BE2C (cell line): ENCODE data around the gene AMZ1.

Source experiments
- DNase-seq: peaks from one replicate; pipeline ENCODE4 v3.0.0-alpha.2; 2020
- H3K27me3 ChIP-seq: fragments of 250-450 bp; sonication (Bioruptor Pico); 2 replicates; pipeline ENCODE4 v1.5.1; 2020; ENCODE audit warnings: mild to moderate bottlenecking
- H3K36me3 ChIP-seq: fragments of 250-450 bp; sonication (Bioruptor Pico); 2 replicates; pipeline ENCODE4 v1.5.1; 2020; ENCODE audit warnings: mild to moderate bottlenecking
- H3K4me1 ChIP-seq: fragments of 250-450 bp; sonication (Bioruptor Pico); 2 replicates; pipeline ENCODE4 v1.5.1; 2020
- H3K4me3 ChIP-seq: 2 replicates; pipeline ENCODE4 v1.5.1; 2011; ENCODE audit warnings: low read depth, low read length
- H3K9me3 ChIP-seq: fragments of 250-450 bp; sonication (Bioruptor Pico); 2 replicates; pipeline ENCODE4 v1.5.1; 2020
- CTCF ChIP-seq: IDR thresholded peaks from 2 replicates; pipeline ENCODE4 v1.5.1; 2012; ENCODE audit warnings: mild to moderate bottlenecking, low read depth, low read length

AMZ1 gene

GRCh38 chr7:2645274-2645868 is 42.6 kb upstream of the AMZ1 start:
- Histone ChIP-seq H3K27me3 (no peaks in the 10 kb centered on the region), H3K4me3 (peak overlapping the region; percentile 14; the same call in 1 of the 2 replicates), H3K4me1 (peaks cover 39% of the 10 kb centered on the region), H3K36me3 (peaks cover 26% of the 10 kb centered on the region), H3K9me3 (no peaks in the 10 kb centered on the region)
- TF ChIP-seq CTCF: no peak
- peak; percentile 83 for DNase-seq

- no peak for DNase-seq
- no peaks in the 10 kb centered on the region for H3K27me3 ChIP-seq
- peaks cover 26% of the 10 kb centered on the region for H3K36me3 ChIP-seq
- H3K4me1 ChIP-seq: peaks cover 32% of the 10 kb centered on the region
- no peak overlapping the region for H3K4me3 ChIP-seq
- H3K9me3 ChIP-seq: no peaks in the 10 kb centered on the region
- no peak for TF ChIP-seq CTCF
These were observed 41.7 kb upstream of the AMZ1 start for GRCh38 chr7:2646336-2646679.

GRCh38 chr7:2646680-2647571 is 41.1 kb upstream of the AMZ1 start:
- H3K36me3 ChIP-seq: peaks cover 32% of the 10 kb centered on the region
- no peak for TF ChIP-seq CTCF
- no peaks in the 10 kb centered on the region for H3K27me3 ChIP-seq
- peaks cover 27% of the 10 kb centered on the region for H3K4me1 ChIP-seq
- DNase-seq: no peak
- no peak overlapping the region for H3K4me3 ChIP-seq
- no peaks in the 10 kb centered on the region for H3K9me3 ChIP-seq

- peaks cover 25% of the 10 kb centered on the region for H3K4me1 ChIP-seq
- DNase-seq: no peak
- no peaks in the 10 kb centered on the region for H3K27me3 ChIP-seq
- no peaks in the 10 kb centered on the region for H3K9me3 ChIP-seq
- H3K4me3 ChIP-seq: no peak overlapping the region
- no peak for TF ChIP-seq CTCF
- H3K36me3 ChIP-seq: peaks cover 34% of the 10 kb centered on the region
These were observed 40.3 kb upstream of the AMZ1 start for GRCh38 chr7:2647594-2648172.

GRCh38 chr7:2649139-2649838 is 38.7 kb upstream of the AMZ1 start:
- no peaks in the 10 kb centered on the region for H3K9me3 ChIP-seq
- H3K4me1 ChIP-seq: peaks cover 15% of the 10 kb centered on the region
- no peak for TF ChIP-seq CTCF
- H3K36me3 ChIP-seq: peaks cover 34% of the 10 kb centered on the region
- no peak for DNase-seq
- no peaks in the 10 kb centered on the region for H3K27me3 ChIP-seq
- H3K4me3 ChIP-seq: no peak overlapping the region
